Upper lobe of right lung (tissue), 1 donor: ENCODE results near the gene GP9. TPM values are rescaled to one million over a fixed set of nuclear protein-coding genes. Genes with fewer than 3 reads are reported as not detected.

Source experiments
- ATAC-seq: fragments of 200-7000 bp; cut with Tn5 transposase; one replicate; pipeline ENCODE4 v1.9.1; 2020; ENCODE audit warnings: mild to moderate bottlenecking, moderate library complexity
- DNase-seq: peaks from one replicate; pipeline ENCODE4 v3.0.0-alpha.2; 2020
- H3K27ac ChIP-seq: fragments of 200-600 bp; one replicate; pipeline ENCODE4 v1.8.0; 2022
- H3K27me3 ChIP-seq: fragments of 200-600 bp; one replicate; pipeline ENCODE4 v1.8.0; 2022; ENCODE audit warnings: mild to moderate bottlenecking
- H3K36me3 ChIP-seq: fragments of 200-600 bp; one replicate; pipeline ENCODE4 v1.8.0; 2022
- H3K4me1 ChIP-seq: fragments of 200-600 bp; one replicate; pipeline ENCODE4 v1.8.0; 2022
- H3K4me3 ChIP-seq: fragments of 200-600 bp; one replicate; pipeline ENCODE4 v1.8.0; 2022; ENCODE audit warnings: mild to moderate bottlenecking
- H3K9me3 ChIP-seq: fragments of 200-600 bp; one replicate; pipeline ENCODE4 v1.8.0; 2022
- intact Hi-C: fragments of 100-400 bp; cut with DNase I; formaldehyde crosslinking; loops from one replicate; pipeline ENCODE4 v1.11.0; 2022
- total RNA-seq: library from RNA; stranded (reverse); fragmentation: NEBNext Ultra II Directional; extraction: Animal tissue kit (Norgen Biotek cat#: 25700); gene quantifications from one replicate; pipeline ENCODE4 v1.2.1, GENCODE V29; 2021
- TF ChIP-seq, protein P1 (sequence below): fragments of 200-600 bp; IDR thresholded peaks from one replicate; pipeline ENCODE4 v1.8.0; 2022; ENCODE audit warnings: antibody characterized with exemption
- donor health status: DM: no; HTN: yes; CAD: no; lungs with severe emphysema.

The GP9 gene
- total RNA-seq, 1 donor from 2014 or later, result 1.2 TPM

GRCh38 chr3:129038121-129038855, 22.3 kb upstream of the GP9 start:
- H3K27ac ChIP-seq, result no peak overlapping the region
- peaks cover 6% of the 10 kb centered on the region for H3K36me3 ChIP-seq
- no peak for ATAC-seq
- no peaks in the 10 kb centered on the region for H3K9me3 ChIP-seq
- intact Hi-C loops, result no loop called here
- no peak for DNase-seq
- H3K27me3 ChIP-seq, result no peaks in the 10 kb centered on the region
- H3K4me1 ChIP-seq, result no peaks in the 10 kb centered on the region
- TF ChIP-seq, protein P1, sequence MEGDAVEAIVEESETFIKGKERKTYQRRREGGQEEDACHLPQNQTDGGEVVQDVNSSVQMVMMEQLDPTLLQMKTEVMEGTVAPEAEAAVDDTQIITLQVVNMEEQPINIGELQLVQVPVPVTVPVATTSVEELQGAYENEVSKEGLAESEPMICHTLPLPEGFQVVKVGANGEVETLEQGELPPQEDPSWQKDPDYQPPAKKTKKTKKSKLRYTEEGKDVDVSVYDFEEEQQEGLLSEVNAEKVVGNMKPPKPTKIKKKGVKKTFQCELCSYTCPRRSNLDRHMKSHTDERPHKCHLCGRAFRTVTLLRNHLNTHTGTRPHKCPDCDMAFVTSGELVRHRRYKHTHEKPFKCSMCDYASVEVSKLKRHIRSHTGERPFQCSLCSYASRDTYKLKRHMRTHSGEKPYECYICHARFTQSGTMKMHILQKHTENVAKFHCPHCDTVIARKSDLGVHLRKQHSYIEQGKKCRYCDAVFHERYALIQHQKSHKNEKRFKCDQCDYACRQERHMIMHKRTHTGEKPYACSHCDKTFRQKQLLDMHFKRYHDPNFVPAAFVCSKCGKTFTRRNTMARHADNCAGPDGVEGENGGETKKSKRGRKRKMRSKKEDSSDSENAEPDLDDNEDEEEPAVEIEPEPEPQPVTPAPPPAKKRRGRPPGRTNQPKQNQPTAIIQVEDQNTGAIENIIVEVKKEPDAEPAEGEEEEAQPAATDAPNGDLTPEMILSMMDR, result no peak
- no peak overlapping the region for H3K4me3 ChIP-seq

- TF ChIP-seq, protein P1, result no peak
- Histone ChIP-seq H3K4me3 (no peak overlapping the region), H3K27me3 (no peaks in the 10 kb centered on the region), H3K27ac (no peak overlapping the region), H3K9me3 (no peaks in the 10 kb centered on the region), H3K4me1 (no peaks in the 10 kb centered on the region), H3K36me3 (no peaks in the 10 kb centered on the region)
- intact Hi-C loops, result no loop called here
- DNase-seq, result no peak
- peak; percentile 9 for ATAC-seq
These were observed 21.1 kb upstream of the GP9 start for GRCh38 chr3:129039271-129040038.

DNA sequence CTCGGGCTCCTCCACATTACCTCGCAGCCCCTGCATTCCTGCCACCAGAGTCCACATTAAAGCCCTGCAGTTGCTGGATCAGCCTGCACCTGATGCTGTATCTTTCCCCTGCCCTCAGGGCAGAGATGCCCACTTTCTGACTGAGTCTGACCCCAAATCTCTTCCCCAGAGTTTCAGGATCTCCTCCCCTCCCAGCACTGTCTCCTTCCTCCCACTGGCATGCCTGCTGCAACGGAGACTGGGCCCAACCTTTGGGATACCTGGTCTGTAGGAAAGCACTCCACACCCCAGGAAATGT, 20.6 kb upstream of the GP9 start:
- no peak for DNase-seq
- H3K4me1 ChIP-seq, result no peaks in the 10 kb centered on the region
- ATAC-seq, result no peak
- no peaks in the 10 kb centered on the region for H3K9me3 ChIP-seq
- intact Hi-C loops, result no loop called here
- H3K36me3 ChIP-seq, result no peaks in the 10 kb centered on the region
- TF ChIP-seq, protein P1, result no peak
- H3K27ac ChIP-seq, result no peak overlapping the region
- H3K27me3 ChIP-seq, result no peaks in the 10 kb centered on the region
- no peak overlapping the region for H3K4me3 ChIP-seq

GRCh38 chr3:129040579-129041300, 19.8 kb upstream of the GP9 start:
- DNase-seq, result no peak
- no peak overlapping the region for H3K27ac ChIP-seq

DNA sequence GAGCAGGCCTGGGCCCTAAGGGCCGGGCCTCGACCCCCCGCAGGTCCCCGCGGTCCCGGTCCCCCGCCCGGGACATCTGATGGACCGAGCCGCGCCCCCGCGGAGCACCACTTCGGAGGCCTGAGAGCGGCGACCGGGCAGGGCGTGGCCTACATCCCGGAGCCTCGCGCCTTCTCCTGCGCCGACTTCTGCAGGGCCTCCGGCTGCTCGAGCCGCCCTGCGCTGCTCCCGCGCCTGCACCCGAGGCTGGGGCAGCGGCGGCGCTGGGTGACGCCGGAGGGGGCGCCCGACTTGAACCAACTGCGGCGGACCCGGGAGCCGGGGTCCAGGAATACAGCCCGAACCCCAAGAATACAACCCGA, 14.9 kb upstream of the GP9 start:
- ATAC-seq, result peak; percentile 83
- H3K9me3 ChIP-seq, result no peaks in the 10 kb centered on the region
- H3K36me3 ChIP-seq, result no peaks in the 10 kb centered on the region
- no peak for DNase-seq
- intact Hi-C loops, result no loop called here
- H3K27ac ChIP-seq, result no peak overlapping the region
- peaks cover 6% of the 10 kb centered on the region for H3K4me1 ChIP-seq
- no peaks in the 10 kb centered on the region for H3K27me3 ChIP-seq
- H3K4me3 ChIP-seq, result peak overlapping the region; percentile 20
- TF ChIP-seq, protein P1, result no peak

More at GRCh38 chr3:129040579-129041300, 19.8 kb upstream of the GP9 start:
- H3K4me1 ChIP-seq, result peaks cover 4% of the 10 kb centered on the region
- H3K27me3 ChIP-seq, result no peaks in the 10 kb centered on the region
- no peak overlapping the region for H3K4me3 ChIP-seq
- no peak for ATAC-seq
- TF ChIP-seq, protein P1, result no peak
- H3K9me3 ChIP-seq, result no peaks in the 10 kb centered on the region
- no peaks in the 10 kb centered on the region for H3K36me3 ChIP-seq
- intact Hi-C loops, result no loop called here
